Neural progenitor cell (in vitro differentiated cells): ENCODE results near the gene C9orf50.

Source experiments
- EZH2 ChIP-seq: fragments of 200-600 bp; sonication (generic); IDR thresholded peaks from 2 replicates; pipeline ENCODE4 v1.6.1; 2017; ENCODE audit warnings: antibody characterized with exemption, mild to moderate bottlenecking, moderate library complexity
- EZH2phosphoT487 ChIP-seq: fragments of 200-600 bp; sonication (generic); IDR thresholded peaks from 2 replicates; pipeline ENCODE4 v1.6.1; 2017; ENCODE audit warnings: antibody characterized with exemption
- TF ChIP-seq, protein P1 (sequence below): fragments of 200-600 bp; sonication (generic); IDR thresholded peaks from 2 replicates; pipeline ENCODE4 v1.5.1; 2017; ENCODE audit warnings: antibody characterized with exemption, mild to moderate bottlenecking

DNA sequence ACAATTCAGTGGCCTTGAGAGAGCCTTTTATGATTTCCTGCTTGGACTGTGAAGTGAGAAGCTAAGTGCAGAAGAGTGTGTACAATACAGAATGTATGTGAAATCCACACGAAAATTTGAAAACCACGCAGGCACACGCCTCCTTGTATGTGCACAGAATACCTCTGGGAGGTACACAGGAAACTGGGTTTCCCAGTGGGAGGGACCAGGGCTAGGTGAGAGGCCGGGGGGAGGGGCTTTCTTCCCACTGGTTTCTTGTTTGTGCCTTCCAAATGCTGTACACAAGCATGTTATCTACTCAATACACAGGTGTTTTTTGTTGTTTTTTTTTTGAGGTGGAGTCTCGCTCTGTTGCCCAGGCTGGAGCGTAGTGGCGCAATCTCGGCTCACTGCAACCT lies 16.1 kb downstream of the C9orf50 start:
- TF ChIP-seq, protein P1, sequence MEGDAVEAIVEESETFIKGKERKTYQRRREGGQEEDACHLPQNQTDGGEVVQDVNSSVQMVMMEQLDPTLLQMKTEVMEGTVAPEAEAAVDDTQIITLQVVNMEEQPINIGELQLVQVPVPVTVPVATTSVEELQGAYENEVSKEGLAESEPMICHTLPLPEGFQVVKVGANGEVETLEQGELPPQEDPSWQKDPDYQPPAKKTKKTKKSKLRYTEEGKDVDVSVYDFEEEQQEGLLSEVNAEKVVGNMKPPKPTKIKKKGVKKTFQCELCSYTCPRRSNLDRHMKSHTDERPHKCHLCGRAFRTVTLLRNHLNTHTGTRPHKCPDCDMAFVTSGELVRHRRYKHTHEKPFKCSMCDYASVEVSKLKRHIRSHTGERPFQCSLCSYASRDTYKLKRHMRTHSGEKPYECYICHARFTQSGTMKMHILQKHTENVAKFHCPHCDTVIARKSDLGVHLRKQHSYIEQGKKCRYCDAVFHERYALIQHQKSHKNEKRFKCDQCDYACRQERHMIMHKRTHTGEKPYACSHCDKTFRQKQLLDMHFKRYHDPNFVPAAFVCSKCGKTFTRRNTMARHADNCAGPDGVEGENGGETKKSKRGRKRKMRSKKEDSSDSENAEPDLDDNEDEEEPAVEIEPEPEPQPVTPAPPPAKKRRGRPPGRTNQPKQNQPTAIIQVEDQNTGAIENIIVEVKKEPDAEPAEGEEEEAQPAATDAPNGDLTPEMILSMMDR: no peak
- TF ChIP-seq EZH2: no peak
- no peak for TF ChIP-seq EZH2phosphoT487
